Mesenchymal stem cell (in vitro differentiated cells and primary cell): ENCODE data around the gene SCYGR4.
A peak's percentile ranks its signal among the peaks of the same experiment; 100 is the strongest.

Source experiments
- DNase-seq: peaks from one replicate; pipeline ENCODE4 v3.0.0-alpha.2; 2013
- H2AFZ ChIP-seq: one replicate; pipeline ENCODE4 v1.6.1; 2013; ENCODE audit warnings: low read depth, mild to moderate bottlenecking, control low read depth, inconsistent platforms, low read length, moderate library complexity
- H2AK5ac ChIP-seq: 2 replicates; pipeline ENCODE4 v1.6.1; 2013; ENCODE audit warnings: low read length, moderate library complexity, mild to moderate bottlenecking, inconsistent platforms; ENCODE audit not compliant: severe bottlenecking
- H2BK120ac ChIP-seq: one replicate; pipeline ENCODE4 v1.6.1; 2013; ENCODE audit warnings: low read depth, mild to moderate bottlenecking, inconsistent platforms, low read length, moderate library complexity
- H2BK12ac ChIP-seq, 2 experiments: one replicate each; pipeline ENCODE4 v1.6.1; 2013; ENCODE audit warnings: inconsistent platforms in 2 of 2, low read length in 2 of 2, mild to moderate bottlenecking in 2 of 2, moderate library complexity in 2 of 2, control low read depth in 1 of 2
- H2BK15ac ChIP-seq: one replicate; pipeline ENCODE4 v1.6.1; 2013; ENCODE audit warnings: mild to moderate bottlenecking, low read depth, inconsistent platforms; ENCODE audit not compliant: poor library complexity, severe bottlenecking
- H2BK5ac ChIP-seq: 2 replicates; pipeline ENCODE4 v1.6.1; 2013; ENCODE audit warnings: low read depth, mild to moderate bottlenecking, low read length, control low read depth, inconsistent platforms; ENCODE audit not compliant: poor library complexity, severe bottlenecking
- H3K14ac ChIP-seq, 2 experiments: one replicate each; pipeline ENCODE4 v1.6.1; 2013; ENCODE audit warnings: inconsistent platforms in 2 of 2, low read length in 2 of 2, control low read depth in 1 of 2, mild to moderate bottlenecking in 1 of 2, moderate library complexity in 1 of 2
- H3K18ac ChIP-seq, 2 experiments: one replicate each; pipeline ENCODE4 v1.6.1; 2013; ENCODE audit warnings: inconsistent platforms in 2 of 2, low read length in 2 of 2, control low read depth in 1 of 2, low read depth in 1 of 2, mild to moderate bottlenecking in 1 of 2
- H3K23ac ChIP-seq, 2 experiments: one replicate each; pipeline ENCODE4 v1.6.1; 2013; ENCODE audit warnings: inconsistent platforms in 2 of 2, low read length in 2 of 2, mild to moderate bottlenecking in 2 of 2, moderate library complexity in 2 of 2, control low read depth in 1 of 2
- H3K27ac ChIP-seq: 2 replicates; pipeline ENCODE4 v1.5.1; 2013; ENCODE audit warnings: mild to moderate bottlenecking, moderate library complexity, low read length, control low read depth, inconsistent platforms; ENCODE audit not compliant: poor library complexity, severe bottlenecking
- H3K27me3 ChIP-seq, 2 experiments: 2 replicates each; pipeline versions ENCODE4 v1.6.1 to v1.7.0; 2013; ENCODE audit warnings: low read length in 2 of 2, mild to moderate bottlenecking in 2 of 2, moderate library complexity in 2 of 2, control low read depth in 1 of 2, inconsistent platforms in 1 of 2; ENCODE audit not compliant: control insufficient read depth in 1 of 2, insufficient read depth in 1 of 2
- H3K36me3 ChIP-seq, 2 experiments: 2 replicates each; pipeline versions ENCODE4 v1.6.1 to v1.7.0; 2013; ENCODE audit warnings: low read length in 2 of 2, control low read depth in 1 of 2, inconsistent platforms in 1 of 2, low read depth in 1 of 2, mild to moderate bottlenecking in 1 of 2; ENCODE audit not compliant: insufficient read depth in 2 of 2, control insufficient read depth in 1 of 2
- H3K4ac ChIP-seq, 2 experiments: one replicate each; pipeline ENCODE4 v1.6.1; 2013; ENCODE audit warnings: inconsistent platforms in 2 of 2, low read length in 2 of 2, mild to moderate bottlenecking in 2 of 2, moderate library complexity in 2 of 2, control low read depth in 1 of 2, low read depth in 1 of 2
- H3K4me1 ChIP-seq: 2 replicates; pipeline ENCODE4 v1.6.1; 2013; ENCODE audit warnings: low read depth, low read length, control low read depth; ENCODE audit not compliant: control insufficient read depth, insufficient read depth
- H3K4me2 ChIP-seq: 2 replicates; pipeline ENCODE4 v1.6.1; 2013; ENCODE audit warnings: low read length, mild to moderate bottlenecking, inconsistent platforms; ENCODE audit not compliant: poor library complexity, severe bottlenecking
- H3K4me3 ChIP-seq, 2 experiments: 2 replicates each; pipeline versions ENCODE4 v1.5.1 to v1.7.0; 2013; ENCODE audit warnings: low read length in 2 of 2, mild to moderate bottlenecking in 2 of 2, control low read depth in 1 of 2, low read depth in 1 of 2; ENCODE audit not compliant: insufficient read depth in 1 of 2
- H3K79me1 ChIP-seq: replicated peaks from 2 replicates; pipeline ENCODE4 v1.6.1; 2013; ENCODE audit warnings: mild to moderate bottlenecking, control low read depth, low read length, inconsistent platforms; ENCODE audit not compliant: poor library complexity, severe bottlenecking
- H3K9ac ChIP-seq: 2 replicates; pipeline ENCODE4 v1.7.0; 2013; ENCODE audit warnings: mild to moderate bottlenecking, low read length, moderate library complexity
- H3K9me3 ChIP-seq: 2 replicates; pipeline ENCODE4 v1.7.0; 2013; ENCODE audit warnings: mild to moderate bottlenecking, low read length; ENCODE audit not compliant: control insufficient read depth
- H4K8ac ChIP-seq: one replicate; pipeline ENCODE4 v1.6.1; 2013; ENCODE audit warnings: inconsistent platforms, mild to moderate bottlenecking, low read length, moderate library complexity
- H4K91ac ChIP-seq: one replicate; pipeline ENCODE4 v1.6.1; 2013; ENCODE audit warnings: mild to moderate bottlenecking, low read length, inconsistent platforms
- WGBS: methylation state at CpG from one replicate; pipeline ENCODE4 v1.1.7; 2013; ENCODE audit warnings: mixed read lengths; 5-methylcytosine and 5-hydroxymethylcytosine counted together

SCYGR4 gene

DNA sequence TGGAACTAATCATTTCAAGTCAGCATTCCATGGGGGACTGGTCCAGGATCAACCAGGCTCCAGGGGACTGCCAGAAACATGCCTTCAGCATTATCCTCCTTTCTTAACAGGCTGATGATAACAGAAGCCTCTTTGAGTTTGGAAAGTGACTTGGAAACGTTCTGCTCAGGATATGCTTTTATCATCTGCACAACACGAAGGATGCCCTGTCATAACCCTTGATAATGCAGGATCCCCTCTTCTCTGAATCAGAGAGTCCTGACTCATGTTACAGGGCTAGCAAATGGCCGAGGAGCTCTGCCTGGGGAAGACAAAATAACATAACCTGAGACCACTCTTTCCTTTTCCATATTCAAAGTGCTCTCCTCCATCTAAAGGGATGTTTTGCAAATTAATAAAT lies 9.4 kb upstream of the SCYGR4 start:
- Histone ChIP-seq H3K9me3 (no peaks in the 10 kb centered on the region), H3K36me3 (no peaks in the 10 kb centered on the region), H3K79me1 (no peaks in the 10 kb centered on the region), H2BK12ac (no peak overlapping the region), H3K4me2 (no peak overlapping the region), H3K27me3 (peaks cover 0 to 3% of the 10 kb centered on the region in 2 experiments), H3K23ac (no peak overlapping the region), H2BK5ac (no peak overlapping the region), H2BK120ac (no peak overlapping the region), H3K4me1 (no peaks in the 10 kb centered on the region), H2BK15ac (no peak overlapping the region), H3K27ac (no peak overlapping the region), H3K9ac (no peak overlapping the region), H3K14ac (no peak overlapping the region), H3K4me3 (no peak overlapping the region), H3K4ac (no peak overlapping the region), H3K18ac (no peak overlapping the region), H4K8ac (no peak overlapping the region), H2AFZ (no peak overlapping the region), H4K91ac (no peak overlapping the region), H2AK5ac (no peak overlapping the region)
- WGBS, result 63% methylated on average over 2 of the region's 3 CpGs
- DNase-seq, result no peak

DNA sequence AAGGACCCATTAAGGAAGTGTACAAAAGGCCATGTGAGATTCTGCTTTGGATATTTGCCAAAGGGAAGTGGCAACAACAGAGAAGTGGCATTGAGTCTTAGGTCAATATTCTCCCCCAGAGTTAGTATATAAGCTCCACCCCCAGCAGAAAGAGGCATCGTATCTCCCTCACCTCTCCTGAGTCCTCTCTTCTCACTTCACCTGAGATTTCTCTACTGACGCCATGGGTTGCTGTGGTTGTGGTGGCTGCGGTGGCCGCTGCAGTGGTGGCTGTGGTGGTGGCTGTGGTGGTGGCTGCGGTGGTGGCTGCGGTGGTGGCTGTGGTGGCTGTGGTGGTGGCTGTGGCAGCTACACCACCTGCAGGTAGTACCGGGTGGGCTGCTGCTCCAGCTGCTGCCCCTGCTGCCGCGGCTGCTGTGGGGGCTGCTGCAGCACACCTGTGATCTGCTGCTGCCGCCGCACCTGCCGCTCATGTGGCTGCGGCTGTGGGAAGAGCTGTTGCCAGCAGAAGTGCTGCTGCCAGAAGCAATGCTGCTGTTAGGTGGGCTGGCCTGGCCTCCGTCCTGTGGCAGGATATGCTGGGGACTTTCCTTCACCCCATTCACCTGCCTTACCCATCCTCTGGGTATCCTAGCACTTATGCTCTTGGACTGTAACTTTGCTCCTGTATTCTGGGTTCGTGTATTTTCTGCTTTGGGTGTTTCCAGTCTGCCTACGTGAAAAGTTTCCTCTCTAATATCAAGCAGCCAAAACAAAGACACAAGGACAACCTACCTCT lies 8.5 kb upstream of the SCYGR4 start:
- H3K4me3 ChIP-seq, result no peak overlapping the region
- no peak overlapping the region for H3K4ac ChIP-seq
- no peak overlapping the region for H2BK12ac ChIP-seq
- no peak overlapping the region for H3K9ac ChIP-seq
- no peak overlapping the region for H2BK5ac ChIP-seq
- H3K9me3 ChIP-seq, result no peaks in the 10 kb centered on the region
- peak overlapping the region in 1 of 2 experiments; percentile 7 for H3K14ac ChIP-seq
- H3K27ac ChIP-seq, result no peak overlapping the region
- H3K36me3 ChIP-seq, result no peaks in the 10 kb centered on the region
- no peak overlapping the region for H3K18ac ChIP-seq
- H2BK120ac ChIP-seq, result no peak overlapping the region
- no peak overlapping the region for H4K8ac ChIP-seq
- no peak overlapping the region for H3K23ac ChIP-seq
- no peak overlapping the region for H4K91ac ChIP-seq
- H3K79me1 ChIP-seq, result no peaks in the 10 kb centered on the region
- H2AFZ ChIP-seq, result no peak overlapping the region
- H2AK5ac ChIP-seq, result no peak overlapping the region
- 93% methylated on average over 13 of the region's 16 CpGs for WGBS
- DNase-seq, result no peak
- no peaks in the 10 kb centered on the region for H3K4me1 ChIP-seq
- peaks cover 0 to 6% of the 10 kb centered on the region in 2 experiments for H3K27me3 ChIP-seq
- H2BK15ac ChIP-seq, result peak overlapping the region; percentile 17
- no peak overlapping the region for H3K4me2 ChIP-seq

DNA sequence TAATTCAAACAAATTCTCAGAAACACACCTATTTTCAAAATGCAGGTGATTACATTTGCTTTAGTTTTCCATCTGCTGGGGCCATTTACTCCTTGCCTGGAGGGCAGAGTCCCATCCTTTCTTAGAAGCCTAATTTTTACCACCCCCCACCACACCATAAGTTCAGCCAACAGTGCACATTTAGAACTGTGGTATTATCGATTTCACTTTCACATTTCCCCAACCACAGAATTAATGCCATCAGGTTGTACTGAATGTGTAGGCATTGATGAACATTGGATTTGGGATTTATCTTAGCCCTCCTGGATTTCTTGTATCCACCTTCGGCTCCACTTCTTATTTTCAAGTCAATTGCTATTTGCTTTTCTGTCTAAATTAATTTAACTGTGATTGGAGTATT lies 7.2 kb upstream of the SCYGR4 start:
- Histone ChIP-seq H3K9me3 (no peaks in the 10 kb centered on the region), H2BK12ac (no peak overlapping the region), H3K4me1 (no peaks in the 10 kb centered on the region), H3K14ac (no peak overlapping the region), H2BK5ac (no peak overlapping the region), H3K9ac (no peak overlapping the region), H2BK120ac (no peak overlapping the region), H2AK5ac (no peak overlapping the region), H4K8ac (no peak overlapping the region), H3K79me1 (no peaks in the 10 kb centered on the region), H3K4ac (no peak overlapping the region), H3K36me3 (no peaks in the 10 kb centered on the region), H3K23ac (no peak overlapping the region), H3K4me2 (no peak overlapping the region), H3K4me3 (no peak overlapping the region), H3K27ac (no peak overlapping the region), H3K18ac (no peak overlapping the region), H2BK15ac (no peak overlapping the region), H2AFZ (no peak overlapping the region), H4K91ac (no peak overlapping the region), H3K27me3 (peaks cover 0 to 6% of the 10 kb centered on the region in 2 experiments)
- DNase-seq, result no peak
- WGBS, result no CpG with 5 or more reads among the region's 2 CpGs

DNA sequence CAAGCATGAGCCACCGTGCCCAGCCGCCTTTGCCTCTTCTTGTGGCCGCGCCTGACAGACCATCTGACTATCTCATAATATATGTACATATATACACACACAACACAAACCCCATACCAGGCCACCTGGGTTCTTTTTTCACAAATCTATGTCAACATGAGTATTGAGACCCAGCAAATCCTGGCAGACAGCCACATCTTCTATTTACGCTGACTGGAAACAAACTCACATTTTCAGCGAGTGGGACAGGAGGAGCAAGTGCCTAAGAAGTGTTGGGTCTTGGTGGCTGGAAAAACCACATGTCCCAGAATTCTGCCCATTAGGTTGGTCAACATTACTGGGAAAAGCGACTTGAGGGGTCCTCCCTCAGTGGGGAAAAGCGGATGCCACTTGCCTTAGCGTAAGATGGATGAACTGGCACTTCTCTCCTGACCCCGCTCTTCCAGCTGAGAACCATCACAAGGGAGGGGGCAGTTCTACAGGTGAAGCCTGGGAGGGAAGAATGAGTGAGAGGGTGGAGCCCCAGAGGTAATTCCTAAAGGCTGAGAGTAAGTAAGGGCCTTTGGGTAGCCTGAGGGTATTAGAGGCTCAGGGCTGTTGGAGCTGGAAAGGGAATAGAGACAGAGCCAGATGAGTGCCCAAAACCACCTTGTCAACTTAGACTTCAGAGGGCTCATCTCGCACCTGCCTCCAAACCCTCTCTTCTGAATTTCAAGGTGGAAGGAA lies 4.6 kb upstream of the SCYGR4 start:
- H3K27ac ChIP-seq, result no peak overlapping the region
- H3K9ac ChIP-seq, result no peak overlapping the region
- no peak overlapping the region for H2BK5ac ChIP-seq
- no peak overlapping the region for H3K18ac ChIP-seq
- H3K4me3 ChIP-seq, result no peak overlapping the region
- no peak overlapping the region for H4K91ac ChIP-seq
- peaks cover 2% of the 10 kb centered on the region for H3K4me1 ChIP-seq
- H4K8ac ChIP-seq, result no peak overlapping the region
- H2AK5ac ChIP-seq, result no peak overlapping the region
- H3K23ac ChIP-seq, result peak overlapping the region in 1 of 2 experiments; percentile 72
- no peak overlapping the region for H3K4ac ChIP-seq
- peaks cover 0 to 6% of the 10 kb centered on the region in 2 experiments for H3K27me3 ChIP-seq
- H2BK15ac ChIP-seq, result no peak overlapping the region
- no peak overlapping the region for H2BK12ac ChIP-seq
- H3K4me2 ChIP-seq, result no peak overlapping the region
- no peak overlapping the region for H2AFZ ChIP-seq
- H2BK120ac ChIP-seq, result no peak overlapping the region
- H3K14ac ChIP-seq, result no peak overlapping the region
- no peaks in the 10 kb centered on the region for H3K36me3 ChIP-seq
- no peaks in the 10 kb centered on the region for H3K79me1 ChIP-seq
- 78% methylated on average over 11 of the region's 11 CpGs for WGBS
- no peaks in the 10 kb centered on the region for H3K9me3 ChIP-seq
- DNase-seq, result no peak
